Omental fat pad (tissue), 4 donors: ENCODE data around the gene CTNND2. TPM values are rescaled to one million over a fixed set of nuclear protein-coding genes. Genes with fewer than 3 reads are reported as not detected.

Experiments used
- ATAC-seq: fragments of 150-250 bp; one replicate; pipeline ENCODE4 v1.9.1; 2016; ENCODE audit warnings: mild to moderate bottlenecking, moderate library complexity; ENCODE audit not compliant: low FRiP score
- DNase-seq: peaks from one replicate; pipeline ENCODE4 v3.0.0-alpha.2; 2019; ENCODE audit warnings: low spot score
- total RNA-seq, 4 donors: library from RNA; depleted of rRNA; stranded (reverse); fragments of >200 nt; gene quantifications; one replicate each; pipeline ENCODE4 v1.1.0, GENCODE V29; 2016
- TF ChIP-seq, protein P1 (sequence below), 3 donors: fragments of 450-650 bp; IDR thresholded peaks; one replicate each; pipeline ENCODE4 v1.5.1; 2016 to 2017; ENCODE audit warnings: antibody characterized with exemption in 3 of 3, mild to moderate bottlenecking in 3 of 3, moderate library complexity in 2 of 3

CTNND2 gene
- total RNA-seq, 4 donors from 2014 or later: 0.16 to 1.3 (median 0.64) TPM

DNA sequence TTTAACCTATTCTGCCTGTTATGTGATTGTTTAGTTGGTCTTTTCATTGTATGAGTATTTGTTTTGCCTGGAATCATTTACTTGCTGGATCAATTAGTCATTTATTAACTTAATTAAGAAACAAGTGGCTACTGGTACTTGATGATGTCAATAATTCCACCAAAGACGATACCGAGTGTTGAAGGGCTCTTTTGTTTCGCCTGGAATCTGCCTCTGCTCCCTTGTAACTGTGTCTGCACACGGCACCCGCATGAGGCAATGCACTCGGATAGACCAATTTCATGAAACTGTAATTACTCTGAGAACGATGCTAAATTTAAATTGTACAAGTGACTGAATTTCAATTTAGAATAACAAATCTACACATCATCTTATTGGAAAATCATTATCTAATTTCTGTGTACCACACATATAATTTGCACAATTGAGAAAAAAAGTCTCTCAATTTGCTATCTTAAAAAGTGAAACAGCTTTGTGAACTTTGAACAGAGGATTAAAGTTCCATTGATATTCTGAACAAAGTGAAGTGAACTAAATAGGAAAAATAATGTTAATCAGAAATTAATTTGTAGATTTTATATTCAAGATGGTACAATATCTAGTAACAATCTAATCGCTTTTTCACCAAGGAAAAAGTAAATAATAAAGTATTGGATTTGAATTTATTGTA is 143.2 kb downstream of the CTNND2 start:
- ATAC-seq (no peak), DNase-seq (no peak)
- TF ChIP-seq, protein P1, sequence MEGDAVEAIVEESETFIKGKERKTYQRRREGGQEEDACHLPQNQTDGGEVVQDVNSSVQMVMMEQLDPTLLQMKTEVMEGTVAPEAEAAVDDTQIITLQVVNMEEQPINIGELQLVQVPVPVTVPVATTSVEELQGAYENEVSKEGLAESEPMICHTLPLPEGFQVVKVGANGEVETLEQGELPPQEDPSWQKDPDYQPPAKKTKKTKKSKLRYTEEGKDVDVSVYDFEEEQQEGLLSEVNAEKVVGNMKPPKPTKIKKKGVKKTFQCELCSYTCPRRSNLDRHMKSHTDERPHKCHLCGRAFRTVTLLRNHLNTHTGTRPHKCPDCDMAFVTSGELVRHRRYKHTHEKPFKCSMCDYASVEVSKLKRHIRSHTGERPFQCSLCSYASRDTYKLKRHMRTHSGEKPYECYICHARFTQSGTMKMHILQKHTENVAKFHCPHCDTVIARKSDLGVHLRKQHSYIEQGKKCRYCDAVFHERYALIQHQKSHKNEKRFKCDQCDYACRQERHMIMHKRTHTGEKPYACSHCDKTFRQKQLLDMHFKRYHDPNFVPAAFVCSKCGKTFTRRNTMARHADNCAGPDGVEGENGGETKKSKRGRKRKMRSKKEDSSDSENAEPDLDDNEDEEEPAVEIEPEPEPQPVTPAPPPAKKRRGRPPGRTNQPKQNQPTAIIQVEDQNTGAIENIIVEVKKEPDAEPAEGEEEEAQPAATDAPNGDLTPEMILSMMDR (IDR thresholded peaks at IDR 0.05): no peak

DNA sequence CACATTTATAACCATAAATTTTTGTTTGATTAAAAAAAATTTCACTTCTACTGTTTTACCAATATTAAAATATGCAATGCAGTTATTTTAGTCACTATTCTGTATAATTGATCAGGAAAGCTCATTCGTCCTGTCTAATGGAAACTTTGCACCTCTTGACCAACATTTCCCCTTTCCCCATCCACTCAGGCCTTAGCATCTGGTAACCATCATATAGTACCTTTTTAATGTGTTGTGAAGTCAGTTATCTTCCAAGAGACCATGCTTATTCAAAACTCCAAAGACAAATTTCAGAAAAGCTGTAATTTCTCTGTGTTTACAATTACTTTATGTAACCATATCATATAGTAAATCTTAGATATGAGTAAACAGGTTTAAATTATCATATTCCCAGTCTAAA is 145.9 kb downstream of the CTNND2 start:
- TF ChIP-seq, protein P1 (IDR thresholded peaks at IDR 0.05): no peak
- ATAC-seq (no peak), DNase-seq (no peak)

DNA sequence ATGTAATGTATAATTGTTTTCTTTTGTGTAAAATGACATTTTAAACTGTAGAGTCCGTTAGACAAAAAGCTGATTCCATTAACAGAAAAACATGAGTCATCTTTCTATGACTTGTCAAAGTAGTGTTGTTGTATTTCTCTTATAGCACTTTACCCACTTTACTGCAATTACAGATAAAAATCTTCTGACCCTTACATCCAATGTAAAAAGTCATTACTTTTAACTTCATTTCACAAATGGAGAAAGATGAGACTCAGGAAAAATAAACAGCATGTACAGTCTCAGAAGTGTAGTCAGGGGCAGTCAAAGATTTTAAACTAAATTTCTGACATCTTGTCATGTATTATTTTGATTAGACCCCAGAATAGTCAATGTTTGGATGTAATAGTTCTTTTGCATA is 146.6 kb downstream of the CTNND2 start:
- TF ChIP-seq, protein P1 (IDR thresholded peaks at IDR 0.05): no peak
- no peak for DNase-seq
- no peak for ATAC-seq

DNA sequence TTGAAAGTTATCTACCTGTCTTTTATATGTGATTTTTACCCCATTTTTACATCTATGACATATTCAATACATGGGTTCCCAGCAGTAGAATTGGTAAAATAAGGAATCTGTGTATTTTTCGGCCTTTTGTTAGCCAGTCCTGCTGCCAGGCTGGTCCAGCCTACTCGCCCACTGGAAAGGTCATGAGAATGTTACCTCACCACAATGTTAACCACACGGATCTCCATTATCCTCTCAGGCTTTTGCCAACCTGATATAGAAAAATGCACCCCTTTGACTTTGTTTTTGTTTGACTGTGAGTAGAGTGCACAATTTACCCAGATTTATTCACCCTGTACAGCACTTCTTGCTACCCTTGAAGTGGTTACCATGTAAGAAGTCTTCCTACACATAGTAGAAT is 167.2 kb downstream of the CTNND2 start:
- TF ChIP-seq, protein P1 (IDR thresholded peaks at IDR 0.05): no peak
- ATAC-seq: no peak
- no peak for DNase-seq

DNA sequence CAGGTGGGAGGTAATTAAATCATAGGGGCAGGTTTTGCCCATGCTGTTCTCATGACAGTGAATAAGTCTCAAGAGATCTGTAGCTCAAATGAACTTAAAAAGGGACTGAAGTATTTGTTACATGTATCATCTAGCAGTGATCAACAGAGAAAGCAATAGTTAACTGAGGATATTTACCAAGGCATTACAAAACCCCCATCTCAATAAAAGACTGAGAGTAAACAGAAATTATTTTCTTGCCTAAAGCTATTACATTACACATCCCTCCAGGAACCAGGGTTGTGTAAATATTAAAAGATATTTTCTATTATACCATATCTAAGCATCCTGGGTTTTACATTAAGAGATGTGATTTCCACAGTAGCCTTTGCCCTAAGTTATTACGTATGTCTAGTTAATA is 169.9 kb downstream of the CTNND2 start:
- TF ChIP-seq, protein P1 (IDR thresholded peaks at IDR 0.05): no peak
- DNase-seq (no peak), ATAC-seq (no peak)

DNA sequence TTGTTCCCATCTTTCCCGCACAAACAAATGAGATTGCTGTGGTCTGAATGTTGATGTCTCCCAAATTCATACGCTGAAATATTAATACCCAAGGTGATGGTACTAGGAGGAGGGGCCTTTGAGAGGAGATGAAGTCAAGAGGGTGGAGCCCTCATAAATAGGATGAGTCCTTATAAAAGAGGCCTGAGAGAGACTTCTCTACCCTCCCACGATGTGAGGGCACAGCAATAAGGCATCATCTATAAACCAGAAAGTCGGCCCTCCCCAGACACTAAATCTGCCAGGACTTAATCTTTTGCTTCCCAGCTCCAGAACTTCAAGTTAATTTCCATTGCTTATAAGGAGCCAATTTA is 170.4 kb downstream of the CTNND2 start:
- TF ChIP-seq, protein P1 (IDR thresholded peaks at IDR 0.05): no peak
- DNase-seq (no peak), ATAC-seq (no peak)

DNA sequence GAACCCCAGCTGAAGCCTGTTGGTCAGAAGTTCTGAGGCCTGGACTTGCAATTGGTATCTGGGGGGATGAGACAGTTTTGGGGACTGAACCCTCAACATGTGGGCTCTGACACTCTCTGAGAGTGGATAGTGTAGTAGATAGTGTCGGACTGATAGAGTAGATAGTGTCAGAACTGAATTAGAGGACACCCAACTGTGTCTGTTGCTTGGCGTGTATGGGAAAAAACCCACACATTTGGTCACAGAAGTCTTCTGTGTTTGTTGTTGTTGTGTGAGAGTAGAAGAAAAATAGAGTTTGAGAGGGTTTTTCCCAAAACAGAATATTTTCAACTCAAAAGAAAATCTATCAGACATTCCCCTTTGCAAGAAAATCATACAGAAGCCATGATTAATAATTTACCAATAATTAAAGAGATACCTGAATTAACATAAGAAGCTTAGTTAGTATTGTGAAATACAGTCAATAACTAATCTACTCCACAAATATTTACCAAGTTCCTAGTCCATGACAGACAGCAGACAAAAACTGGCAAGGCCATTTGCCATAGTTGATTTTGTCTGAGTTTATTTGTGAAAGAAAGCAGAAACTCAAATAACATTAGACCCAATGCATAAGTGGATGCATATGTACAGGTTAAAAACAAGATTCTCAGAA is 170.9 kb downstream of the CTNND2 start:
- DNase-seq (no peak), ATAC-seq (no peak)
- TF ChIP-seq, protein P1 (IDR thresholded peaks at IDR 0.05): no peak
